Limb (tissue), 2 donors: ENCODE data around the gene QPRT.
"Not testable (repeated sequence)": the region's sequence is repeated elsewhere in the genome, so short reads cannot be mapped to it uniquely, and the experiment has no call there.

ENCODE experiments used
- DNase-seq, 2 donors: peaks; one replicate each; pipeline ENCODE4 v3.0.0-alpha.2; 2016; ENCODE audit errors: extremely low spot score in 2 of 2

QPRT gene

DNA sequence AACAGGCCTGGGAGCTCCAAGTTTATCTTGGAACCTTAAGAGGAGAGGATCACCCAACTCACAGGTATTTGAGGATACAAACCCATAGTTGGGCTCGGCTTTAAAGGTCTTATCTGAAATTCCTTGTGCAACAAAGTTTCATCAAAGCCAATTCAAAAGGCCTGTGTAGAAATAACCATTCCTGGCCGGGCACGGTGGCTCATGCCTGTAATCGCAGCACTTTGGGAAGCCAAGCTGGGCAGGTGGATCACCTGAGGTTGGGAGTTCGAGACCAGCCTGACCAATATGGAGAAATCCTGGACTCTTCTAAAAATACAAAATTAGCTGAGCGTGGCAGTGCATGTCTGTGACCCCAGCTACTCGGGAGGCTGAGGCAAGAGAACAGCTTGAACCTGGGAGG, 38.1 kb downstream of the QPRT start:
- no peak for DNase-seq

DNA sequence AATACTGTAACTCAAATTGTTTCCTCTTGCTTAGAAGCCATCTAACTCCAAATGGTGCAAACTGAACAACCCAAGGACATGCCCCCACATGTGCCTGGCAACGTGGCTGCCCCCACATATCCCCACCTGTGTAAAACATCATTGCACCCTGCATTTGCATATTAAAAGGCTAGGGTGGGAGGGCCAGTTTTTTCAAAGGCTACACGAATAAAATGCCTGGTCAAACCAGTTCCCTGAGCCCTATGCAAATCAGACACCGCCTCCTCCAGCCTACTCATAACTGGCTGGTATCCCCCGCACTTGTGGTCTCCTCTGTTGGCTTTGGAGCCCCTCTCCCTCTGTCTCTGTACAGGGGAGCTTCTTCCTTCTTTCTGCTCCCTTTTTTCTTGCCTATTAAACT, 40.1 kb downstream of the QPRT start:
- no peak for DNase-seq

DNA sequence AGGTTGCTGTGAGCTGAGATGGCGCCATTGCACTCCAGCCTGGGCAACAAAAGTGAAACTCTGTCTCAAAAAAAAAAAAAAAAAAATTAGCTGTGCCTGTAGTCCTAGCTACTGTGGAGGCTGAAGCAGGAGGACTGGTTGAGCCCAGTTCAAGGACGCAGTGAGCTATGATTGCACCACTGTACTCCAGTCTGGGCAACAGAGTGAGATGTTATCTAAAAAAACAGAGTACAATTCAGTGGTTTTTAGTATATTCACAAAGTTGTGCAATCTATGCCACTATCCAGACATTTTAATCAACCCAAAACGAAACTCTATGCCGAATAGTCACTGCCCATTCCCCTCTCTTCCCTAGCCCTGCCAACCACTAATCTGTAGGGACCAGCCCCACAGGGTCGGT, 41.7 kb downstream of the QPRT start:
- DNase-seq = no peak

DNA sequence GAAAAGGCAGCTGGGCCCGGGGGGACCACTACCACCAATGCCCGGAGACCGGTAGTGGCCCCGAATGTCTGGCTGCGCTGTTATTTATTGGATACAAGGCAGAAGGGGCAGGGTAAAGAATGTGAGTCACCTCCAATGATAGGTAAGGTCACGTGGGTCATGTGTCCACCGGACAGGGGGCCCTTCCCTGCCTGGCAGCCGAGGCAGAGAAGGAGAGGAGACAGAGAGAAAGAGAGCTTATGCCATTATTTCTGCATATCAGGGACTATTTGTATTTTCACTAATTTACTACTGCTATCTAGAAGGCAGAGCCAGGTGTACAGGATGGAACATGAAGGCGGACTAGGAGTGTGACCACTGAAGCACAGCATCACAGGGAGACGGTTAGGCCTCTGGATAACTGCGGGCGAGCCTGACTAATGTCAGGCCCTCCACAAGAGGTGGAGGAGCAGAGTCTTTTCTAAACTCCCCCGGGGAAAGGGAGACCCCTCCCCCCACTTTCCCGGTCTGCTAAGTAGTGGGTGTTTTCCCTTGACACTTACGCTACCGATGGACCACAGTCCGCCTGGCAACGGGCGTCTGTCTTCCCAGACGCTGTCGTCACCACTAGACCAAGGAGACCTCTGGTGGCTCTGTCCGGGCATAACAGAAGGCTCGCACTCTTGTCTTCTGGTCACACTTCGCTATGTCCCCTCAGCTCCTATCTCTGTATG, 42.3 kb downstream of the QPRT start:
- peak; percentile 57 to 72 for DNase-seq

DNA sequence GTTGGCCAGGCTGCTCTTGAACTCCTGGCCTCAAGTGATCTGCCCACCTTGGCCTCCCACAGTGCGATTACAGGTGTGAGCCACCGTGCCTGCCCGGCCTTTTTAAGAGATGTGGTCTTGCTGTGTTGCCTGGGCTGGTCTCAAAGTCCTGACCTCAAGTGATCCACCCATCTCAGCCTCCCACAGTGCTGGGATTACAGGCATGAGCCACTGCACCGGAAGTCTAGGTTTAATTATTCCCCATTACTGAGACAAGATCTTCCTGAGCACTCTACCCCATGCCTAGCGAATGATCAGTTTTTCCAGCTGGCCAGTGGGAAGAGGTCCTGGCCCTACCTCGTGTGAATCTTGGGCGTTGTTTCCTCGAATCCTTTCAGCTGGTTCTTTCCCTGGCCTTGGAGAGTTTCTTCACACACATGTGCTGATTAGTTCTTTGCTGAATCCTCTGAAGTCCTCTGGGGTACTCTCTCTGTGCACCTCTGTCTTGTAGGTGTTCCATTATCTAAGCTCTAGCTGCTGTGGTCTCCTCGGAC, 47.9 kb downstream of the QPRT start:
- no peak for DNase-seq

DNA sequence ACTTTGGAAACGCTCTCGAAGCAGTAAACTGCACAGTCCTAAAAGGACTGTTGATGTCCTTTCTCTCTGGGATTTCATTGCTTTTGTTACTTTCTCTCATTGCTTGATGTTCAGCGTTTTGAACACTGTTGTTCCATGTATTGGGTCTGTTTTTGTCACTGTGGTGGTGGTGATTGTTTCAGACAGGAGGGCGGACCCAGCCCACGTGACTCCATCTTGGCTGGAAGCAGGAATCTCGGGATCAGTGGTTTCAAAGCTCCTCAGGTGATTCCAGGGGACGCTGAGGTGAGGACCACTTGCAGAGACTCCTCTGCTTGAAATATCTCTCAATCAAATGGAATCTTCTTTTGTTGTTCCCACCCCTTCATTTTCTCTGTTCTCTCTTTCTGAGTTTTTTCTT, 48.5 kb downstream of the QPRT start:
- no peak for DNase-seq

DNA sequence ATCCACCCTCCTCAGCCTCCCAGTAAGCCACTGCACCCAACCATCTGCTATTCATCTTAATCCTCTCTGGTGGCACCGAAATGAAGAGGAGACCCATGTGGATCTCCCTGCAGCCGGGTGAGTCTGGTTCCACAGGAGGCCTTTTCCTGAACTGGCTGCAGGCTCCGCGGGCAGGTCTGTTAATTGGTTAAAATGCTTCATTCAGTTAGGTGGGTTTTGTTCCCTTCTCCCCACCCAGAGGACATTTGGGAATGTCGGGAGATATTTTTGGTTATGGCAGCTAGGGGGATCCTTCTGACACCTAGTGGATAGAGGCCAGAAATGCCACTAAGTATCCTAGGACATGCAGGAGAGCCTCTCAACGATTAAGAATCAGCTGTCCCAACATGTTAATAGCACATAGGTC, 50.1 kb downstream of the QPRT start:
- peak in 1 of 2 donors; percentile 63 for DNase-seq

DNA sequence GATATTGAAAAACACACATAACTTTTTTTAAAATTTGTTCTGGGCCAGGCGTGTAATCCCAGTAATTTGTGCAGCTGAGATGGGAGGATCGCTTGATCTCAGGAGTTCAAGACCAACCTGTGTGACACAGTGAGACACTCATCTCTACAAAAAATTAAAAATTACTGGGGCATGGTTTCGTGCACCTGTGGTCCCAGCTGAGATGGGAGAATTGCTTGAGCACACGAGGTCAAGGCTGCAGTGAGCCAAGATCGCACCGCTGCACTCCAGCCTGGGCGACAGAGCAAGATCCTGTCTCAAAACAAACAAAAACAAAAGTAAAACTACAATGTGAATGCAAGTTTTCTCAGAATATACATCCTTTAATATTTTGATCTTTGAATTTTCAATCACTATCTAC, 51.7 kb downstream of the QPRT start:
- no peak for DNase-seq

DNA sequence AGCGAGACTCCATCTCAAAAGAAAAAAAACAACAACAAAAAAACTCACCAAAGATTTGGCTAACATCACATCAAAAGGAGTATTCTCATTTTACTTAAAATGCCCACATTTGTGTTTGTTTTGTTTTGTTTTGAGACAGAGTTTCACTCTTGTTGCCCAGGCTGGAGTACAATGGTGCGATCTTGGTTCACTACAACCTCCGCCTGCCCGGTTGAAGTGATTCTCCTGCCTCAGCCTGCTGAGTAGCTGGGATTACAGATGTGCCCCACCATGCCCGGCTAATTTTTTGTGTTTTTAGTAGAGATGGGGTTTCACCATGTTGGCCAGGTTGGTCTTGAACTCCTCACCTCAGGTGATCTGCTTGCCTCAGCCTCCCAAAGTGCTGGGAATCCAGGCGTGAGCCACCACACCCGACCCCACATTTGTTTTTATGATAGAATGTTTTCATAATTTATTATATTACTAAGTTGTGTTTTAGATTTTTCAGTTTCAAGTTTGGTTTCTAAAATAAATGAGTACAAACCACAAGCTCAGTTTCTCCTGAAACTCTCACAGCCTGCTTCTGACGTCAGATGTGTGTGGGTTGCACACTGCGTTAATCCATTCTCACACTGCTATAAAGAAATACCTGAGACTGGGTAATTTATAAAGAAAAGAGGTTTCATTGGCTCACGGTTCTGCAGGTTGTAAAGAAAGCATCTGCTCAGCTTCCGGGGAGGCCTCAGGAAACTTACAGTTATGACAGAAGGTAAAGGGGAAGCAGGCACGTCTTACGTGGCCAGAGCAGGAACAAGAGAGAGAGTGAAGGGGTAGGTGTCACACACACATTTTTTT, 53.0 kb downstream of the QPRT start:
- DNase-seq = not testable (repeated sequence)

DNA sequence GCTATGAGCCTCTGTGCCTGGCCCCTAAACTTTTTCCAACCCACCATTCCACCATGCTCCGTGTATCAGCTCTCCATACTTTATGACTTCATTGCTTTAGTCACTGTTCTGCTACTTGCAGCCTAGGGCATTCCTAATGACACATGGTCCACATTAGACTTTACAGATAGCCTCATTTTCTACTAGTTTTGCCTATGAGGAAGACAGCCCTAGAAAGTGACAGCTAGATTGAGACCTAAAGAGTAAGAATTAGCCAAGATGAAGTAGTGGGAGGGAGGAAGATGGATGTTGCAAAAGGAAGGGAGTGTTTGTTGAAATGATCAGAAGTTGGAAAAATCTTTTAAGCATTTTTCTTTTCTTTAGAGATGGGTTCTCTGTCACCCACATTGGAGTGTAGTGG, 55.8 kb downstream of the QPRT start:
- no peak for DNase-seq

DNA sequence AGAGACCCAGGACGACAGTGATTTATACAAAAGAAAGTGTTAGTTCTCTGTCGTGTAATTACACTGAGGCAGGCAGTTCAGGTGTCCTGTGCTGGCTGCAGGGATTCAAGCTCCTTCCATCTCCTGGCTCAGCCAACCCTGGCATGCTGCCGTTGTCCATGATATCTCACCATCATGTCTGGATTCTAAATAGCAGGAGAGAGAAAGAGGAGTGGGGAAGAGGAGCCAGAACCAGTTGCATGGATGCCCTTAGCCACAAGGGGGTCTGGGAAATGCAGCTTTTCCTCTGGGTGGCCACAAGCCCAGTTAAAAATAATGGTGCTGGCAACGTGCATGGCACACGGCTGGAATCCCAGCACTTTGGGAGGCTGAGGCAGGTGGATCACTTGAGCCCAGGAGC, 57.1 kb downstream of the QPRT start:
- DNase-seq = no peak

DNA sequence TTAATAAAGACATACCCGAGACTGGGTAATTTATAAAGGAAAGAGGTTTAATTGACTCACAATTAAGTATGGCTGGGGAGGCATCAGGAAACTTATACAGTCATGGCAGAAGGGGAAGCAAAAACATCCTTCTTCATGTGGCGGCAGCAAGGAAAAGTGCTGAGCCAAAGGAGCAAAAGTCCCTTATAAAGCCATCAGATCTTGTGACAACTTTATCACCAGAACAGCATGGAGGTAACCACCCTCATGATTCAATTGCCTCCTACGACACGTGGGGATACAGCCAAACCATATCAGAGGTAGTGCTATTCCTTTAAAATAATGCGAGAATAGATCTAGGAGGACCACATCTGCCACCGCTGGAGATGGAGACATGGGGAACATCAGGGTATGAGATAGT, 57.8 kb downstream of the QPRT start:
- no peak for DNase-seq

DNA sequence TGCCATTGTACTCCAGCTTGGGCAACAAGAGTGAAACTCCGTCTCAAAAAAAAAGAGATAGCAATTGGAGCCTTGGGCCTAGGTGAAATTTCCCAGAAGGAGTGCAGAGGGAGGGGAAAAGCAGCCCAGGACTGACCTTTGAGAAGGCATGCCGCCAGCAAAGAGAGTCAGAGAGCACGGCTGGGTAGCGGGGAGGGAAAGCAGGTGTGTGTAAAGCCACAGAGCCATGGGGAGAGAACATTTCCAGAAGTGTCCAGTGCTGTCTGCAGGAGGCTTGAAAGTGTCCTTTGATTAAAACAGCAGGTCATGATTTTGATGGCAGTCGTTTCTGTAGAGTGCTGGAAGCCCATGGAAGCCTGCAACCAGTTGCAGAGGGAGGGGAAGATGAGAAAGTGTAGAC, 58.7 kb downstream of the QPRT start:
- DNase-seq = no peak

DNA sequence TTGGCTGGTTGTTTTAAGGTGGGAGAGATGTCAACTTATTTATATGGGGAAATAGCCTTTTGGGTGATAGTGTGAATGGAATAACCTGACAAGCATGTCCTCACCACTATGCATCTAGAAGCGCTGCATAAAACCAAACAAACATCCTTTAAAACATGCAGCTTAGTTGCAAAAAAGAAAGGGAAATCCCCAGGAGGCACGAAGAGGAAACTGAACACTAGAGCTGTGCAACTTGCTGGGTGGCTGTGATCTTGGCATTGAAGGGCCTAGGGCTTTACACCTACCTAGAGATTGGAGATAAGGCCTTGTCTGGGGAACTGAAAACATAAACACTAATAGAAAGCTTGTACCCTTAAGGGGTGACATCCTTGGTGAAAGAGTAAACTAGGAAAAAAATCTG, 59.5 kb downstream of the QPRT start:
- DNase-seq = no peak

DNA sequence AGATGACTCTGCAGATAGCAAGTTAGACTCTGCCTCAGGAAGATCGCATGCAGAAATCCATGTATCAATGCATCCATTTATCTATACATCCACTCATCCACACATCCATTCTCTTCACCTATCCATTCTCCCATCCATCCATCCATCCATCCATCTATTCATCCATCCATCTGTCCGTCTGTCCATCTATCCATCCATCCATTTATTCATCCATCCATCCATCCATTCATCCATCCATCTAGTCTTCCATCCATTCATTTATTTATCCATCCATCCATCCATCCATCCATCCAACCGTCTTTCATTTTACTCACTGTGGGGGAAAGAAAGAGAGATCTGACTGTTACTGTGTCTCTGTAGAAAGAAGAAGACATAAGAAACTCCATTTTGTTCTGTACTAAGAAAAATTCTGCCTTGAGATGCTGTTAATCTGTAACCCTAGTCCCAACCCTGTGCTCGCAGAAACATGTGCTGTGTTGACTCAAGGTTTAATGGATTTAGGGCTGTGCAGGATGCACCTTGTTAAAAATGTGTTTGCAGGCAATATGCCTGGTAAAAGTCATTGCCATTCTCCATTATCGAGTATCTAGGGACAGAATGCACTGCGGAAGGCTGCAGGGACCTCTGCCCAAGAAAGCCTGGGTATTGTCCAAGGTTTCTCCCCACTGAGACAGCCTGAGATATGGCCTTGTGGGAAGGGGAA, 61.1 kb downstream of the QPRT start:
- DNase-seq = not testable (repeated sequence)

DNA sequence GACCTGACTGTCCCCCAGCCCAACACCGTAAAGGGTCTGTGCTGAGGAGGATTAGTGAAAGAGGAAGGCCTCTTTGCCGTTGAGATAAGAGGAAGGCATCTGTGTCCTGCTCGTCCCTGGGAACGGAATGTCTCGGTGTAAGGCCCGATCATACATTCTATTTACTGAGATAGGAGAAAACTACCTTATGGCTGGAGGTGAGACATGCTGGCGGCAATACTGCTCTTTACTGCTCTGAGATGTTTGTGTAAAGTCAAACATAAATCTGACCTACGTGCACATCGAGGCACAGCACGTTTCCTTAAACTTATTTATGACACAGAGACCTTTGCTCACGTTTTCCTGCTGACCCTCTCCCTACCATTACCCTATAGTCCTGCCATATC, 61.6 kb downstream of the QPRT start:
- DNase-seq = not testable (repeated sequence)

DNA sequence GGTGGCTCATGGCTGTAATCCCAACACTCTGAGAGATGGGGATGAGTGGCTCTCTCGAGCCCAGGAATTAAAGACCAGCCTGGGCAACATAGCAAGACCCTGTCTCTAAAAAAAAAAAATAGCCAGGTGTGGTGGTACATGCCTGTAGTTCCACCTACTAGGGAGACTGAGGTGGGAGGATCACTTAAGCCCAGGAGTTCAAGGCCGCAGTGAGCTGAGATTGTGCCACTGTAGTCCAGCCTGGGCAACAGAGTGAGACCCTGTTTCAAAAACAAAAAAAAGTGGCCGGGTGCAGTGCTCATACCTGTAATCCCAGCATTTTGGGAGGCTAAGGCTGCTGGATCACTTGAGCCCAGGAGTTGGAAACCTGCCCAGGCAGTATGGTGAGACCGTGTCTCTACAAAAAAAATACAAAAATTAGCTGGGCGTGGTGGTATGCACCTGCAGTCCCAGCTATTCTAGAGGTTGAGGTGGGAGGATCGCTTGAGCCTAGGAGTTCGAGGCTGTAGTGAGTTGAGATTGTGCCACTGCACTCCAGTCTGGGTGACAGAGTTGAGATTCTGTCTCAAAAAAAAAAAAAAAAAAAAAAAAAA, 63.8 kb downstream of the QPRT start:
- DNase-seq = no peak

DNA sequence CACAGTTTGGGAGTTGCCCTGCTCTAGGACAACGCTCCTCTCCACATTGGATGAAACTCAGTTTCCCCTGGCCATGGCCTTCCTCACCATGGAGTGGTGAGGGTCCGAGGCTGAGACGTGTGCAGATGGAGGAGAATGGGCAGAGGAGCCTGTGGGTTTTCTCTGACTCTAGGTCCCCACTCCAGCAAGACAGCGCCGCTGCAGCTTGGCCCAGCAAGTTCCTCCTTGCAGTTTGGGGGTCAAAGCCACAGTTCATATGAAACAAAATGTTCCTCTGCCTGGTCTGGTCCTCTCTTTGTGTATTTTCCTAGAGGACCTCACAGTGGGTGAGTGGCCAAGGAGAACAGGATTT, 64.5 kb downstream of the QPRT start:
- no peak for DNase-seq

DNA sequence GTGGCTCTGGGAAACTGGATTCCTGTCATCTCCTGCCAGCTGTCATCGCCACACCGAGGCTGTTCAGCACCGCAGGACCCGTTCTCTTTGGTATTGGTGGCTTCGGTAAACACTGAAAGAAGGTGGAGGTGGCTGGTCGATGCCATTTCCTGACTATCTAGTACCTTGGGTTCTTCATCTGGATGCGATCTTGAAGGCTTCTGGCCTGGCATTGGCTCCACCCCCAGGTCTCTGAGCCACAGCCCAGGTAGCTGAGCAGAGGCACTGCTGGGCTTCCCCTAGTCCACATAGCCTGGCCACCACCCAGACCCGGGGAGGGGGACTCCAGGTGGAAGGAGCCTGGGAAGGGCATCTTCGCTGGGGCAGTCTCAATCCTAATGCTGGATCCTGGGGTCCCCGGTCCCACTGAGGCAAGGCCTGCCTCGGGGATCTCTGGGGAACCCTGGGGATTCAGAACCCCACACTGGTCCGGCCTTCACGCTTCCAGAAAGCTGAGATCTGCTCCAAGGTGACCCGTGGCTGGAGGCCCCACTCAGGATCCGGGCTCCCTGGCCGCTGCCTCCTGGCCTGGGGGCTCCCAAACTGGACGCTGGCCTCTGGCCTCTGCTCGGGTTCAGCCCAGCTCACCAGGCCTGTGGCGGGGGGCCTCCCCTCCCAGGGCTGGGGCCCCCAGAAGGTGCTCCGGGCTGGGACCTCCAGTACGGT, 65.0 kb downstream of the QPRT start:
- no peak for DNase-seq

DNA sequence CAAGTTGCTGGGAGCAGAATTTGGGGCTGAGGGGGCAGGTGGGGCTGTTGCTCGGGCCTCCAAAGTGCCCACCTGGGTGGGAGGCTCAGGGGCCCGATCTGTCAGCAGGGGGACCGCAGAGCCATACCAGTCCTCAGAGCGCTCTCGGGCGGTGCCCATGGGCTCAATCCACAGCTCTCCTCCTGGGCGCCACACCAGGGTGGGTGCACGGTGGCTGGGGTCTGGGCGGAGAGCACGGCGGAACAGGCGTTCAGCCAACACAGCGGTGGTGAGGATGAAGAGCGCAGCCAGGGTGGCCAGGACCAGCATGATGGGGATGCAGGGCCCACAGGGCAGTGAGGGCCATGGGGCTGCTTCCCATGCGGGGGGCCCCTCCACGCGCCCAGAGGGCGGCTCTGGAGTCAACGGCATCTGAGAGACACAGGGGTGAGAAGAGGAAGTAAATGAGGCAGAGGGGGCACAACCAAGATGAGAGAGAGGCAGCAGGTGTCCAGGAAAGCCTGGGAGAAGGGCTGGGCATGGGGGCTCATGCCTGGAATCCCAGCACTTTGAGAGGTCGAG, 65.6 kb downstream of the QPRT start:
- no peak for DNase-seq
